Left lobe of liver (tissue), 2 donors: ENCODE data around the gene RBM6. TPM values are rescaled to one million over a fixed set of nuclear protein-coding genes. Genes with fewer than 3 reads are reported as not detected.
"Not testable (repeated sequence)": the region's sequence is repeated elsewhere in the genome, so short reads cannot be mapped to it uniquely, and the experiment has no call there.

Experiments used
- ATAC-seq: fragments of 200-7000 bp; cut with Tn5 transposase; one replicate; pipeline ENCODE4 v1.9.1; 2020; ENCODE audit warnings: mild to moderate bottlenecking, moderate library complexity
- DNase-seq: peaks from one replicate; pipeline ENCODE4 v3.0.0-alpha.2; 2020; ENCODE audit warnings: low spot score
- total RNA-seq: library from RNA; stranded (reverse); gene quantifications from one replicate; pipeline ENCODE4 v1.2.1, GENCODE V29; 2021
- donor health status: DM: no; HTN: no; CAD: no; lungs with moderate emphysema.
- donor health status: DM: no; HTN: yes; CAD: no.

Gene RBM6
- total RNA-seq, 1 donor from 2014 or later, result 45.7 TPM

- no peak for DNase-seq
These were observed 28.4 kb downstream of the RBM6 start for GRCh38 chr3:49968346-49968745.

GRCh38 chr3:49972656-49973055 is 32.7 kb downstream of the RBM6 start:
- ATAC-seq, result peak; percentile 90

More at GRCh38 chr3:49968346-49968745, 28.4 kb downstream of the RBM6 start:
- no peak for ATAC-seq

GRCh38 chr3:49976942-49977341 is 37.0 kb downstream of the RBM6 start:
- ATAC-seq, result no peak
- DNase-seq, result no peak

More at GRCh38 chr3:49972656-49973055, 32.7 kb downstream of the RBM6 start:
- DNase-seq, result no peak

GRCh38 chr3:49984394-49984793 is 44.4 kb downstream of the RBM6 start:
- DNase-seq (no peak), ATAC-seq (no peak)

- no peak for ATAC-seq
- no peak for DNase-seq
These were observed 52.4 kb downstream of the RBM6 start for GRCh38 chr3:49992326-49992725.

GRCh38 chr3:49994476-49994875 is 54.5 kb downstream of the RBM6 start:
- ATAC-seq (no peak), DNase-seq (no peak)

- ATAC-seq, result no peak
- DNase-seq, result no peak
These were observed 56.1 kb downstream of the RBM6 start for GRCh38 chr3:49996016-49996415.

- DNase-seq, result no peak
- no peak for ATAC-seq
These were observed 57.9 kb downstream of the RBM6 start for GRCh38 chr3:49997862-49998261.

- ATAC-seq, result no peak
These were observed 58.4 kb downstream of the RBM6 start for GRCh38 chr3:49998326-49998725.

GRCh38 chr3:50001511-50001910 is 61.6 kb downstream of the RBM6 start:
- ATAC-seq, result no peak
- no peak for DNase-seq

More at GRCh38 chr3:49998326-49998725, 58.4 kb downstream of the RBM6 start:
- no peak for DNase-seq

GRCh38 chr3:50003216-50003615 is 63.3 kb downstream of the RBM6 start:
- no peak for ATAC-seq
- DNase-seq, result no peak

GRCh38 chr3:50003824-50004223 is 63.9 kb downstream of the RBM6 start:
- no peak for ATAC-seq

GRCh38 chr3:50008931-50009330 is 69.0 kb downstream of the RBM6 start:
- no peak for ATAC-seq

More at GRCh38 chr3:50003824-50004223, 63.9 kb downstream of the RBM6 start:
- DNase-seq, result no peak

GRCh38 chr3:50010959-50011358 is 71.0 kb downstream of the RBM6 start:
- DNase-seq, result no peak
- ATAC-seq, result no peak

More at GRCh38 chr3:50008931-50009330, 69.0 kb downstream of the RBM6 start:
- no peak for DNase-seq

- no peak for ATAC-seq
- DNase-seq, result no peak
These were observed 76.0 kb downstream of the RBM6 start for GRCh38 chr3:50015918-50016317.

- DNase-seq, result no peak
- ATAC-seq, result no peak
These were observed 88.4 kb downstream of the RBM6 start for GRCh38 chr3:50028346-50028745.

GRCh38 chr3:50031201-50031600 is 91.3 kb downstream of the RBM6 start:
- not testable (repeated sequence) for ATAC-seq, DNase-seq

- ATAC-seq, result no peak
- DNase-seq, result no peak
These were observed 105.0 kb downstream of the RBM6 start for GRCh38 chr3:50044976-50045375.

- no peak for DNase-seq
- ATAC-seq, result no peak
These were observed 107.5 kb downstream of the RBM6 start for GRCh38 chr3:50047426-50047825.

- ATAC-seq, result no peak
These were observed 110.4 kb downstream of the RBM6 start for GRCh38 chr3:50050361-50050760.

GRCh38 chr3:50057756-50058155 is 117.8 kb downstream of the RBM6 start:
- ATAC-seq (no peak), DNase-seq (no peak)

More at GRCh38 chr3:50050361-50050760, 110.4 kb downstream of the RBM6 start:
- no peak for DNase-seq

- no peak for DNase-seq
- no peak for ATAC-seq
These were observed 128.2 kb downstream of the RBM6 start for GRCh38 chr3:50068134-50068533.

GRCh38 chr3:50078091-50078490 is 138.1 kb downstream of the RBM6 start:
- ATAC-seq (no peak), DNase-seq (no peak)
